ENCODE results near the gene UNC80. TPM values are rescaled to one million over a fixed set of nuclear protein-coding genes. Genes with fewer than 3 reads are reported as not detected.

UNC80 gene
- polyA plus RNA-seq, 3 donors = under 0.01 TPM; not detected in 2

GRCh38 chr2:209876211-209876610 lies 104.6 kb downstream of the UNC80 start:
- Histone ChIP-seq H3K79me2 (ENCODE audit: insufficient read depth, low read length) (no peaks in the 10 kb centered on the region), H3K9ac (ENCODE audit: insufficient read depth, low read length, poor library complexity, severe bottlenecking) (no peak overlapping the region), H3K27ac (ENCODE audit: low read depth in 1 of 2, low read length in 2 of 2) (no peak overlapping the region), H3K36me3 (replicated peaks in 1 of 2; ENCODE audit: control insufficient read depth in 1 of 2, insufficient read depth in 2 of 2, low read length in 2 of 2) (no peaks in the 10 kb centered on the region), H3K27me3 (ENCODE audit: control insufficient read depth in 2 of 2, insufficient read depth in 2 of 2, low read length in 2 of 2) (no peaks in the 10 kb centered on the region), H4K20me1 (ENCODE audit: insufficient read depth, low read length) (no peaks in the 10 kb centered on the region), H2AFZ (ENCODE audit: insufficient read depth, low read depth, low read length, poor library complexity, severe bottlenecking) (no peak overlapping the region), H3K4me1 (ENCODE audit: control insufficient read depth in 1 of 2, insufficient read depth in 2 of 2, low read length in 2 of 2) (no peaks in the 10 kb centered on the region), H3K4me2 (replicated peaks; ENCODE audit: extremely low read depth, low read length, poor library complexity, severe bottlenecking) (no peak overlapping the region), H3K4me3 (replicated peaks in 1 of 3; ENCODE audit: low read depth in 2 of 3, low read length in 3 of 3) (no peak overlapping the region), H3K9me3 (replicated peaks in 1 of 2; ENCODE audit: control insufficient read depth in 1 of 2, insufficient read depth in 1 of 2, low read length in 2 of 2) (no peaks in the 10 kb centered on the region)
- Mint-ChIP-seq H3K4me3 (no peak overlapping the region), H3K36me3 (no peaks in the 10 kb centered on the region), H3K27me3 (ENCODE audit: low read depth in 3 of 3) (peaks cover 1 to 4% (median 2%) of the 10 kb centered on the region in 3 donors), H3K4me1 (no peaks in the 10 kb centered on the region), H3K9me3 (peaks cover 0 to 4% (median 0%) of the 10 kb centered on the region in 7 donors), H3K27ac (no peak overlapping the region)
- no CpG with 5 or more reads among the region's 1 CpG for WGBS (ENCODE audit: insufficient coverage)
- no peak for TF ChIP-seq CTCF (IDR thresholded peaks at IDR 0.05)
- DNase-seq = no peak
- intact Hi-C loops (cut with micrococcal nuclease) = no loop called here

- Histone ChIP-seq H3K9me3 (replicated peaks in 1 of 2; ENCODE audit: control insufficient read depth in 1 of 2, insufficient read depth in 1 of 2, low read length in 2 of 2) (no peaks in the 10 kb centered on the region), H3K27me3 (ENCODE audit: control insufficient read depth in 2 of 2, insufficient read depth in 2 of 2, low read length in 2 of 2) (no peaks in the 10 kb centered on the region), H2AFZ (ENCODE audit: insufficient read depth, low read depth, low read length, poor library complexity, severe bottlenecking) (no peak overlapping the region), H3K9ac (ENCODE audit: insufficient read depth, low read length, poor library complexity, severe bottlenecking) (no peak overlapping the region), H3K36me3 (replicated peaks in 1 of 2; ENCODE audit: control insufficient read depth in 1 of 2, insufficient read depth in 2 of 2, low read length in 2 of 2) (no peaks in the 10 kb centered on the region), H3K4me2 (replicated peaks; ENCODE audit: extremely low read depth, low read length, poor library complexity, severe bottlenecking) (no peak overlapping the region), H4K20me1 (ENCODE audit: insufficient read depth, low read length) (no peaks in the 10 kb centered on the region), H3K4me1 (ENCODE audit: control insufficient read depth in 1 of 2, insufficient read depth in 2 of 2, low read length in 2 of 2) (no peaks in the 10 kb centered on the region), H3K4me3 (replicated peaks in 1 of 3; ENCODE audit: low read depth in 2 of 3, low read length in 3 of 3) (no peak overlapping the region), H3K27ac (ENCODE audit: low read depth in 1 of 2, low read length in 2 of 2) (no peak overlapping the region), H3K79me2 (ENCODE audit: insufficient read depth, low read length) (no peaks in the 10 kb centered on the region)
- WGBS (ENCODE audit: insufficient coverage) = 100% methylated on average over 1 of the region's 4 CpGs
- intact Hi-C loops (cut with micrococcal nuclease) = no loop called here
- Mint-ChIP-seq H3K4me1 (no peaks in the 10 kb centered on the region), H3K27me3 (ENCODE audit: low read depth in 3 of 3) (peaks cover 1 to 3% (median 2%) of the 10 kb centered on the region in 3 donors), H3K27ac (no peak overlapping the region), H3K36me3 (no peaks in the 10 kb centered on the region), H3K4me3 (no peak overlapping the region), H3K9me3 (peaks cover 0 to 4% (median 1%) of the 10 kb centered on the region in 7 donors)
- TF ChIP-seq CTCF (IDR thresholded peaks at IDR 0.05) = no peak
- DNase-seq = no peak
Observed at GRCh38 chr2:209878701-209879100, 107.1 kb downstream of the UNC80 start.
